Adrenal gland (tissue), 5 donors: Measurements from ENCODE around the gene GASK1A.

ENCODE experiments used
- POLR2A ChIP-seq, 2 donors: fragments of 450-650 bp; IDR thresholded peaks; one replicate each; pipeline ENCODE4 v1.6.1; 2017; ENCODE audit warnings: antibody characterized with exemption in 2 of 2, mild to moderate bottlenecking in 2 of 2, moderate library complexity in 1 of 2
- TF ChIP-seq, protein P1 (sequence below), 6 experiments: fragments of 450-650 bp in 4 of 6; fragments of 200-600 bp in 2 of 6; sonication (generic) in 1 of 6; IDR thresholded peaks; 1 replicate in 5 of 6; 2 replicates in 1 of 6; pipeline versions ENCODE4 v1.5.1 to v1.8.0; 2016 to 2021; ENCODE audit warnings: antibody characterized with exemption in 6 of 6, mild to moderate bottlenecking in 2 of 6, moderate library complexity in 1 of 6
- donor health status: DM: no; HTN: no; CAD: no.

DNA sequence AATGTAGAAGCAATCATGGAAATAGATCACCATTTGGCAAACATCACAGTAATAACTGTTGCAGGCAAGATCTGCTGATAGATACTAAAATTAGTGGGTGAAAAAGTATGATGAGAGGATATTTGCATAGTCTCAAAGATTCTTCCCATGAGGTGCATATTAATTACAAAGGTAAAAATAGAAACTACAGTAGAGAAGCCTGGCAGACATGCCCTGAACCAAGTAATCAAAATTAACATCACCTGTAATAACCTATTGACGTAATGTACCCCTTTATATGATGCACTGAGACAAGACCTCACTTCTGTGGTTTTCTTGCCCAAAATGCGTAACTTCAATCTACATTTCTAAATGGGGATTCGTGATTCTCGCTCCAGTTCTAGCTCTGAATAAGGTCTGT is 112.4 kb downstream of the GASK1A start:
- TF ChIP-seq, protein P1, sequence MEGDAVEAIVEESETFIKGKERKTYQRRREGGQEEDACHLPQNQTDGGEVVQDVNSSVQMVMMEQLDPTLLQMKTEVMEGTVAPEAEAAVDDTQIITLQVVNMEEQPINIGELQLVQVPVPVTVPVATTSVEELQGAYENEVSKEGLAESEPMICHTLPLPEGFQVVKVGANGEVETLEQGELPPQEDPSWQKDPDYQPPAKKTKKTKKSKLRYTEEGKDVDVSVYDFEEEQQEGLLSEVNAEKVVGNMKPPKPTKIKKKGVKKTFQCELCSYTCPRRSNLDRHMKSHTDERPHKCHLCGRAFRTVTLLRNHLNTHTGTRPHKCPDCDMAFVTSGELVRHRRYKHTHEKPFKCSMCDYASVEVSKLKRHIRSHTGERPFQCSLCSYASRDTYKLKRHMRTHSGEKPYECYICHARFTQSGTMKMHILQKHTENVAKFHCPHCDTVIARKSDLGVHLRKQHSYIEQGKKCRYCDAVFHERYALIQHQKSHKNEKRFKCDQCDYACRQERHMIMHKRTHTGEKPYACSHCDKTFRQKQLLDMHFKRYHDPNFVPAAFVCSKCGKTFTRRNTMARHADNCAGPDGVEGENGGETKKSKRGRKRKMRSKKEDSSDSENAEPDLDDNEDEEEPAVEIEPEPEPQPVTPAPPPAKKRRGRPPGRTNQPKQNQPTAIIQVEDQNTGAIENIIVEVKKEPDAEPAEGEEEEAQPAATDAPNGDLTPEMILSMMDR (IDR thresholded peaks at IDR 0.05), result no peak
- TF ChIP-seq POLR2A (IDR thresholded peaks at IDR 0.05), result no peak
